ENCODE data around the gene IMMP2L. TPM values are rescaled to one million over a fixed set of nuclear protein-coding genes. Genes with fewer than 3 reads are reported as not detected.

The IMMP2L gene
- total RNA-seq, 4 donors from 2014 or later, result 13.5 to 23.7 (median 18.3) TPM

- no peaks in the 10 kb centered on the region for H3K9me3 ChIP-seq
- H3K27ac ChIP-seq, result no peak overlapping the region
- no peak for TF ChIP-seq EP300 (IDR thresholded peaks at IDR 0.05)
- TF ChIP-seq POLR2A (IDR thresholded peaks at IDR 0.05), result no peak
- TF ChIP-seq CTCF (IDR thresholded peaks at IDR 0.05), result no peak
- no peaks in the 10 kb centered on the region for H3K4me1 ChIP-seq
- H3K36me3 ChIP-seq, result no peaks in the 10 kb centered on the region
- H3K27me3 ChIP-seq, result no peaks in the 10 kb centered on the region
- WGBS, 2 donors, result 81 to 87% methylated on average over 4 of the region's 4 CpGs
- DNase-seq (ENCODE audit: low spot score in 2 of 2), result no peak
- no peak overlapping the region for H3K4me3 ChIP-seq
Measured at GRCh38 chr7:110842796-110843195, 719.5 kb downstream of the IMMP2L start.

GRCh38 chr7:110841840-110842545, 720.3 kb downstream of the IMMP2L start:
- TF ChIP-seq EP300 (IDR thresholded peaks at IDR 0.05), result no peak
- TF ChIP-seq POLR2A (IDR thresholded peaks at IDR 0.05), result no peak
- TF ChIP-seq CTCF (IDR thresholded peaks at IDR 0.05), result no peak
- no peaks in the 10 kb centered on the region for H3K4me1 ChIP-seq
- H3K36me3 ChIP-seq, result no peaks in the 10 kb centered on the region
- H3K4me3 ChIP-seq, result no peak overlapping the region
- no peaks in the 10 kb centered on the region for H3K27me3 ChIP-seq
- WGBS, 2 donors, result 49 to 54% methylated on average over 3 of the region's 3 CpGs
- H3K9me3 ChIP-seq, result no peaks in the 10 kb centered on the region
- H3K27ac ChIP-seq, result no peak overlapping the region
- DNase-seq (ENCODE audit: low spot score in 2 of 2), result no peak

- no peak for TF ChIP-seq CTCF (IDR thresholded peaks at IDR 0.05)
- no peak for TF ChIP-seq EP300 (IDR thresholded peaks at IDR 0.05)
- no peak for TF ChIP-seq POLR2A (IDR thresholded peaks at IDR 0.05)
- H3K27ac ChIP-seq, result no peak overlapping the region
- no peak for DNase-seq (ENCODE audit: low spot score in 2 of 2)
- 57 to 63% methylated on average over 5 of the region's 5 CpGs for WGBS, 2 donors
- no peaks in the 10 kb centered on the region for H3K27me3 ChIP-seq
- no peaks in the 10 kb centered on the region for H3K9me3 ChIP-seq
- no peaks in the 10 kb centered on the region for H3K4me1 ChIP-seq
- no peaks in the 10 kb centered on the region for H3K36me3 ChIP-seq
- H3K4me3 ChIP-seq, result no peak overlapping the region
Measured at GRCh38 chr7:110839866-110840265, 722.4 kb downstream of the IMMP2L start.

GRCh38 chr7:110835849-110836248, 726.4 kb downstream of the IMMP2L start:
- H3K36me3 ChIP-seq, result no peaks in the 10 kb centered on the region
- 78 to 80% methylated on average over 1 of the region's 1 CpG for WGBS, 2 donors
- DNase-seq (ENCODE audit: low spot score in 2 of 2), result no peak
- H3K4me1 ChIP-seq, result peaks cover 0 to 13% (median 6%) of the 10 kb centered on the region in 4 donors
- no peak for TF ChIP-seq CTCF (IDR thresholded peaks at IDR 0.05)
- TF ChIP-seq POLR2A (IDR thresholded peaks at IDR 0.05), result no peak
- no peak for TF ChIP-seq EP300 (IDR thresholded peaks at IDR 0.05)
- H3K9me3 ChIP-seq, result no peaks in the 10 kb centered on the region
- H3K4me3 ChIP-seq, result no peak overlapping the region
- H3K27me3 ChIP-seq, result no peaks in the 10 kb centered on the region
- no peak overlapping the region for H3K27ac ChIP-seq

- DNase-seq (ENCODE audit: low spot score in 2 of 2), result no peak
- H3K4me1 ChIP-seq, result peaks cover 0 to 19% (median 6%) of the 10 kb centered on the region in 4 donors
- no peak overlapping the region for H3K27ac ChIP-seq
- TF ChIP-seq EP300 (IDR thresholded peaks at IDR 0.05), result no peak
- no peak for TF ChIP-seq POLR2A (IDR thresholded peaks at IDR 0.05)
- TF ChIP-seq CTCF (IDR thresholded peaks at IDR 0.05), result no peak
- H3K9me3 ChIP-seq, result no peaks in the 10 kb centered on the region
- H3K4me3 ChIP-seq, result no peak overlapping the region
- WGBS, 2 donors, result 90 to 91% methylated on average over 1 of the region's 1 CpG
- H3K36me3 ChIP-seq, result no peaks in the 10 kb centered on the region
- no peaks in the 10 kb centered on the region for H3K27me3 ChIP-seq
Measured at GRCh38 chr7:110835218-110835617, 727.1 kb downstream of the IMMP2L start.
